ENCODE measurements around the gene WDR87. TPM values are rescaled to one million over a fixed set of nuclear protein-coding genes. Genes with fewer than 3 reads are reported as not detected.

Gene WDR87
- total RNA-seq, 1 donor from 2014 or later, result not detected

DNA sequence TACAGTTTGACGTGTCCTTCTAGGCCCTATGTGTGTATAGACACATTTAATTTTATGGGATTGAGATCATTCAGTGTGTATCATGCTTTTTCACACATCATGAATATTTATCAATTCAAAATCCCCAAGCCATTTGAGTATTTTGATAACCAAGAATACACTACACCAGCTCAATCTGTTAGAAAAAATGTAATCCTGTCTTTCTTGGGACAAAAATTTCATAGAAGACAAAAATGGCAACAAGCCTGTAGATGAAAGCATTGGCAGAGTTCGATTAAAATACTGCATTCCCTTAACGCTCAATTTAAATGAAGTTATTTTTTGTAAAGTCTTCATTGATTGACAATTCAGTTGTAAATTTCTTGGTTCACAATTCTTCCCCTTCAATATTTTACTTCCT is 41.9 kb downstream of the WDR87 start:
- Histone ChIP-seq H3K4me2 (no peak overlapping the region), H3K27me3 (no peaks in the 10 kb centered on the region), H3K4me3 (no peak overlapping the region), H3K27ac (no peak overlapping the region), H3K9me3 (ENCODE audit: low read depth) (no peaks in the 10 kb centered on the region), H2AFZ (replicated peaks) (no peak overlapping the region), H3K79me2 (ENCODE audit: low read depth) (no peaks in the 10 kb centered on the region), H3K36me3 (no peaks in the 10 kb centered on the region), H3K9ac (no peak overlapping the region), H3K4me1 (no peaks in the 10 kb centered on the region), H3F3A (ENCODE audit: low read depth) (peaks cover 4% of the 10 kb centered on the region), H4K20me1 (ENCODE audit: low read depth) (no peaks in the 10 kb centered on the region)
- Mint-ChIP-seq H3K27ac (no peak overlapping the region), H3K9me3 (peaks cover 13% of the 10 kb centered on the region), H3K36me3 (no peaks in the 10 kb centered on the region), H3K27me3 (ENCODE audit: insufficient read depth, low read depth) (peaks cover 2% of the 10 kb centered on the region), H3K4me1 (no peaks in the 10 kb centered on the region), H3K4me3 (no peak overlapping the region)
- no peak for TF ChIP-seq EZH2phosphoT487 (IDR thresholded peaks at IDR 0.05)
- no peak for TF ChIP-seq CTCF (IDR thresholded peaks at IDR 0.05)
- TF ChIP-seq EZH2 (IDR thresholded peaks at IDR 0.05), result no peak
- DNase-seq (ENCODE audit: low spot score), result no peak

- no peak for DNase-seq (ENCODE audit: low spot score)
These were observed 51.3 kb downstream of the WDR87 start for GRCh38 chr19:37855098-37855497.

GRCh38 chr19:37845932-37846331 is 60.5 kb downstream of the WDR87 start:
- H3K27ac Mint-ChIP-seq, result no peak overlapping the region
- H3K27me3 ChIP-seq, result no peaks in the 10 kb centered on the region
- H3F3A ChIP-seq (ENCODE audit: low read depth), result no peaks in the 10 kb centered on the region
- H3K27me3 Mint-ChIP-seq (ENCODE audit: insufficient read depth, low read depth), result peaks cover 3% of the 10 kb centered on the region
- TF ChIP-seq CTCF (IDR thresholded peaks at IDR 0.05) (no peak), EZH2 (IDR thresholded peaks at IDR 0.05) (no peak), EZH2phosphoT487 (IDR thresholded peaks at IDR 0.05) (no peak)
- H3K9ac ChIP-seq, result no peak overlapping the region
- H4K20me1 ChIP-seq (ENCODE audit: low read depth), result no peaks in the 10 kb centered on the region
- H2AFZ ChIP-seq (replicated peaks), result no peak overlapping the region
- no peak overlapping the region for H3K4me3 ChIP-seq
- H3K27ac ChIP-seq, result no peak overlapping the region
- DNase-seq (ENCODE audit: low spot score), result no peak
- no peak overlapping the region for H3K4me2 ChIP-seq
- H3K4me1 Mint-ChIP-seq, result no peaks in the 10 kb centered on the region
- H3K4me1 ChIP-seq, result no peaks in the 10 kb centered on the region
- no peaks in the 10 kb centered on the region for H3K36me3 Mint-ChIP-seq
- H3K36me3 ChIP-seq, result no peaks in the 10 kb centered on the region
- no peak overlapping the region for H3K4me3 Mint-ChIP-seq
- no peaks in the 10 kb centered on the region for H3K79me2 ChIP-seq (ENCODE audit: low read depth)
- H3K9me3 Mint-ChIP-seq, result peaks cover 16% of the 10 kb centered on the region
- H3K9me3 ChIP-seq (ENCODE audit: low read depth), result no peaks in the 10 kb centered on the region

More at GRCh38 chr19:37855098-37855497, 51.3 kb downstream of the WDR87 start:
- Mint-ChIP-seq H3K4me3 (no peak overlapping the region), H3K27ac (no peak overlapping the region), H3K36me3 (no peaks in the 10 kb centered on the region), H3K9me3 (peaks cover 10% of the 10 kb centered on the region), H3K27me3 (ENCODE audit: insufficient read depth, low read depth) (peaks cover 5% of the 10 kb centered on the region), H3K4me1 (no peaks in the 10 kb centered on the region)
- H3K27ac ChIP-seq, result no peak overlapping the region
- no peaks in the 10 kb centered on the region for H3K9me3 ChIP-seq (ENCODE audit: low read depth)
- H4K20me1 ChIP-seq (ENCODE audit: low read depth), result no peaks in the 10 kb centered on the region
- no peak overlapping the region for H3K4me2 ChIP-seq
- H3F3A ChIP-seq (ENCODE audit: low read depth), result no peaks in the 10 kb centered on the region
- H3K79me2 ChIP-seq (ENCODE audit: low read depth), result no peaks in the 10 kb centered on the region
- TF ChIP-seq EZH2phosphoT487 (IDR thresholded peaks at IDR 0.05), result no peak
- no peak for TF ChIP-seq EZH2 (IDR thresholded peaks at IDR 0.05)
- no peak for TF ChIP-seq CTCF (IDR thresholded peaks at IDR 0.05)
- no peaks in the 10 kb centered on the region for H3K4me1 ChIP-seq
- no peaks in the 10 kb centered on the region for H3K36me3 ChIP-seq
- no peak overlapping the region for H2AFZ ChIP-seq (replicated peaks)
- no peak overlapping the region for H3K4me3 ChIP-seq
- H3K9ac ChIP-seq, result no peak overlapping the region
- no peaks in the 10 kb centered on the region for H3K27me3 ChIP-seq

Other genes with a start within 250 kb of the WDR87 start
- 15.9 and 19.6 TPM in 2 replicates for gene ZNF607, start 186.8 kb downstream of the WDR87 start, total RNA-seq (ENCODE audit: low replicate concordance)
- gene ZNF573, start 127.0 kb downstream of the WDR87 start, total RNA-seq (ENCODE audit: low replicate concordance), result 12.4 and 14.2 TPM in 2 replicates
- 19.2 and 27.0 TPM in 2 replicates for gene SIPA1L3, start 614 bp upstream of the WDR87 start, total RNA-seq (ENCODE audit: low replicate concordance)

Data from neural progenitor cell (in vitro differentiated cells).